ENCODE data around the gene ABLIM2. TPM values are rescaled to one million over a fixed set of nuclear protein-coding genes. Genes with fewer than 3 reads are reported as not detected.

ABLIM2 gene
- polyA plus RNA-seq, 1 donor from 2014 or later = 14.9 TPM

GRCh38 chr4:7956270-7956808, 202.3 kb downstream of the ABLIM2 start:
- Histone ChIP-seq H3K79me2 (replicated peaks; ENCODE audit: insufficient read depth, low read length) (no peaks in the 10 kb centered on the region), H3K27me3 (ENCODE audit: insufficient read depth, low read depth, low read length) (no peaks in the 10 kb centered on the region), H3K9me2 (ENCODE audit: insufficient read depth, low read length) (no peaks in the 10 kb centered on the region), H3K27ac (ENCODE audit: low read length) (no peak overlapping the region), H3K4me3 (ENCODE audit: low read length) (no peak overlapping the region), H3F3A (ENCODE audit: insufficient read depth, low read length, poor library complexity, severe bottlenecking) (no peaks in the 10 kb centered on the region), H3K9me3 (ENCODE audit: low read length) (no peaks in the 10 kb centered on the region), H3K4me2 (ENCODE audit: low read length) (no peak overlapping the region), H4K20me1 (ENCODE audit: insufficient read depth) (no peaks in the 10 kb centered on the region), H2AFZ (ENCODE audit: low read depth, low read length) (no peak overlapping the region), H3K36me3 (ENCODE audit: insufficient read depth, low read length) (no peaks in the 10 kb centered on the region), H3K9ac (ENCODE audit: low read length) (no peak overlapping the region)
- TF ChIP-seq EZH2 (IDR thresholded peaks at IDR 0.05; ENCODE audit: borderline replicate concordance, insufficient read depth, low read length, poor library complexity, severe bottlenecking) (no peak), REST (IDR thresholded peaks at IDR 0.05; ENCODE audit: borderline replicate concordance) (no peak), POLR2AphosphoS5 (IDR thresholded peaks at IDR 0.05) (no peak), RAD21 (conservative IDR thresholded peaks at IDR 0.05) (no peak), SMC3 (conservative IDR thresholded peaks at IDR 0.05; ENCODE audit: poor library complexity) (no peak), MXI1 (conservative IDR thresholded peaks at IDR 0.05; ENCODE audit: poor library complexity, severe bottlenecking) (no peak), EP300 (conservative IDR thresholded peaks at IDR 0.05; ENCODE audit: poor library complexity, severe bottlenecking) (no peak), TAF1 (IDR thresholded peaks at IDR 0.05; ENCODE audit: low read depth) (no peak)

- Histone ChIP-seq H3F3A (ENCODE audit: insufficient read depth, low read length, poor library complexity, severe bottlenecking) (no peaks in the 10 kb centered on the region), H3K4me2 (ENCODE audit: low read length) (no peak overlapping the region), H3K27ac (ENCODE audit: low read length) (no peak overlapping the region), H3K4me3 (ENCODE audit: low read length) (no peak overlapping the region), H4K20me1 (ENCODE audit: insufficient read depth) (no peaks in the 10 kb centered on the region), H3K9ac (ENCODE audit: low read length) (no peak overlapping the region), H2AFZ (ENCODE audit: low read depth, low read length) (no peak overlapping the region), H3K36me3 (ENCODE audit: insufficient read depth, low read length) (no peaks in the 10 kb centered on the region), H3K27me3 (ENCODE audit: insufficient read depth, low read depth, low read length) (no peaks in the 10 kb centered on the region), H3K9me2 (ENCODE audit: insufficient read depth, low read length) (no peaks in the 10 kb centered on the region), H3K9me3 (ENCODE audit: low read length) (no peaks in the 10 kb centered on the region), H3K79me2 (replicated peaks; ENCODE audit: insufficient read depth, low read length) (no peaks in the 10 kb centered on the region)
- TF ChIP-seq SMC3 (conservative IDR thresholded peaks at IDR 0.05; ENCODE audit: poor library complexity) = no peak
- no peak for TF ChIP-seq CTCF (IDR thresholded peaks at IDR 0.05; ENCODE audit: poor library complexity, severe bottlenecking)
- no peak for TF ChIP-seq POLR2AphosphoS5 (IDR thresholded peaks at IDR 0.05)
- no peak for TF ChIP-seq RAD21 (conservative IDR thresholded peaks at IDR 0.05)
Measured at GRCh38 chr4:7955393-7955792, 203.2 kb downstream of the ABLIM2 start.

Measured in neural cell (in vitro differentiated cells).